SKM-1 treated with dmso at 0.1 percent for 144 hours (cell line): ENCODE results near the gene ZNF726.
"Not testable (repeated sequence)": the region's sequence is repeated elsewhere in the genome, so short reads cannot be mapped to it uniquely, and the experiment has no call there.

Source experiments
- DNase-seq: peaks from one replicate; lab custom pipeline; 2025; ENCODE audit not compliant: unreplicated experiment; lab: John Stamatoyannopoulos, UW

The ZNF726 gene

DNA sequence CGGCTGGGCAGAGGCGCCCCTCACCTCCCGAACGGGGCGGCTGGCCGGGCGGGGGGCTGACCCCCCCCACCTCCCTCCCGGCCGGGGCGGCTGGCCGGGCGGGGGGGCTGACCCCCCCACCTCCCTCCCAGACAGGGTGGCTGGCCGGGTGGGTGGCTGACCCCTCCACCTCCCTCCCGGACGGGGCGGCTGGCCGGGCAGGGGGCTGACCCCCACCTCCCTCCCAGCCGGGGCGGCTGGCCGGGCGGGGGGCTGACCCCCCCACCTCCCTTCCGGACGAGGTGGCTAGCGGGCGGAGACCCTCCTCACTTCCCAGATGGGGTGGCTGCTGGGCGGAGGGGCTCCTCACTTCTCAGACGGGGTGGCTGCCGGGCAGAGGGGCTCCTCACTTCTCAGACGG is 22.3 kb downstream of the ZNF726 start:
- DNase-seq: not testable (repeated sequence)

- no peak for DNase-seq
Measured at GRCh38 chr19:23943411-23943810, 28.7 kb downstream of the ZNF726 start.

DNA sequence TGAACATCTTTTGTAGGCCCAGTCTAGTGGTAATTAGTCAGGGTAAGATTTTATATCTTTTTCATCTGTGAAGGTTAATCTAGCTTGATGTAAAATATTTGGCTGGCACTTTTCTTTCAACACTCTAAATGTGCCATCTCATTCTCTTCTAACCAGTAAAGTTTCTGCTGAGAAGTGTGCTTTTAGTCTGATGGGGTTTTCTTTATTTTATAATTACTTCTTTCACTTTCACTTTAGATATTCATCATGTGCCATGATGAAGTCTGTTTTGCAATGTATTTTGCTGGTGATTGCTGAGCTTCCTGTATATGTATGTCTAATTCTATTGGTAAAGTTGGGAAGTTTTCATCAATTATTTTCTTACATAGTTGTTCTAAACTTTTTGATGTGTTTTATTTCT is 31.9 kb downstream of the ZNF726 start:
- no peak for DNase-seq

GRCh38 chr19:23949611-23950010 is 34.9 kb downstream of the ZNF726 start:
- DNase-seq: no peak

DNA sequence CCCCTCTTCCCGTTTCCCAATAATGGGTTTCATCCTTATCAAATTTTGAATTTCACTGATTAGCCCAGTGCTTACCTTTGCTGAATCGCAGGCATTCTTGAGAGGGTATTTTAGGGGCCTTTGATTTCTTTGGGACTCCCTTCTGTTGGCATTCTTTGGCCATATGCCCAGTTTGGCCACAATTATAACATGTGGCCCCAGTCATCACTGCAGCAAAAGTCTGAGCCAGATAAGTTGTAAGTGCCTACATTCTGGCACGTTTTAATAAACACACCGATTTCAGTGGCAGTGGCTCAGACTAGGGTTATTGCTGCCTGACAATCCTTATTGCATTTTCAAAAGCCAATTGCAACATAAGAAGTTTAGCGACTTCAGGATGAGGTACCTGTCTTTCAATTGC is 41.4 kb downstream of the ZNF726 start:
- DNase-seq: no peak

GRCh38 chr19:23957660-23958281 is 43.1 kb downstream of the ZNF726 start:
- no peak for DNase-seq

DNA sequence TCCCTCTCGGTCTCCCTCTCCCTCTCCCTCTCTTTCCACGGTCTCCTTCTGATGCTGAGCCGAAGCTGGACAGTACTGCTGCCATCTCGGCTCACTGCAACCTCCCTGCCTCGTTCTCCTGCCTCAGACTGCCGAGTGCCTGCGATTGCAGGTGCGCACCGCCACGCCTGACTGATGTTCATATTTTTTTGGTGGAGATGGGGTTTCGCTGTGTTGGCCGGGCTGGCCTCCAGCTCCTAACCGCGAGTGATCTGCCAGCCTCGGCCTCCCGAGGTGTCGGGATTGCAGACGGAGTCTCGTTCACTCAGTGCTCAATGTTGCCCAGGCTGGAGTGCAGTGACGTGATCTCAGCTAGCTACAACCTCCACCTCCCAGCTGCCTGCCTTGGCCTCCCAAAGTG is 48.7 kb downstream of the ZNF726 start:
- DNase-seq: not testable (repeated sequence)

- not testable (repeated sequence) for DNase-seq
Measured at GRCh38 chr19:23963881-23964280, 49.2 kb downstream of the ZNF726 start.

DNA sequence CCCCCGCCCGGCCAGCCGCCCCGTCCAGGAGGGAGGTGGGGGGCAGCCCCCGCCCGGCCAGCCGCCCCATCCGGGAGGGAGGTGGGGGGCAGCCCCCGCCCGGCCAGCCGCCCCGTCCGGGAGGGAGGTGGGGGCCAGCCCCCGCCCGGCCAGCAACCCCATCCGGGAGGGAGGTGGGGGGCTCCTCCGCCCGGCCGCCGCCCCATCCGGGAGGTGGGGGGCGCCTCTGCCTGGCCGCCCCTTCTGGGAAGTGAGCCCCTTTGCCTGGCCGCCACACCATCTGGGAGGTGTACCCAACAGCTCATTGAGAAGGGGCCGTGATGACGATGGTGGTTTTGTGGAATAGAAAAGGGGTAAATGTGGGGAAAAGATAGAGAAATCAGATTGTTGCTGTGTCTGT is 49.6 kb downstream of the ZNF726 start:
- DNase-seq: not testable (repeated sequence)

DNA sequence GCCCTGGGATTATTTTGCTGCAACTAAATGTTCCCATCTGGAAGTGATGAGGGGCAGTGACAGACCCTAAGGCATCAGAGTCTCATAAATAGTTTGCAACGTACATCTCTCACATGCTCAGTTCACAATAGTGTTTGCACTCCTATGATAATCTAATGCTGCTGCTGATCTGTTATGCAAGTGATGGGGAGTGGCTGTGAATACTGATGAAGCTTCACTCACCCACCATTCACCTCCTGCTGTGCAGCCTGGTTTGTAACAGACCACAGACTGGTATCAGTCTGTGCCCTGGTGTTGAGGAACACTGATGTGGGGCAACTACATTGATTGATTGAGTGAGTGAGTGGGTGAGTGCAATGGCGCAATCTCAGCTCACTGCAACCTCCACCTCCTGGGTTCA is 54.9 kb downstream of the ZNF726 start:
- DNase-seq: no peak

DNA sequence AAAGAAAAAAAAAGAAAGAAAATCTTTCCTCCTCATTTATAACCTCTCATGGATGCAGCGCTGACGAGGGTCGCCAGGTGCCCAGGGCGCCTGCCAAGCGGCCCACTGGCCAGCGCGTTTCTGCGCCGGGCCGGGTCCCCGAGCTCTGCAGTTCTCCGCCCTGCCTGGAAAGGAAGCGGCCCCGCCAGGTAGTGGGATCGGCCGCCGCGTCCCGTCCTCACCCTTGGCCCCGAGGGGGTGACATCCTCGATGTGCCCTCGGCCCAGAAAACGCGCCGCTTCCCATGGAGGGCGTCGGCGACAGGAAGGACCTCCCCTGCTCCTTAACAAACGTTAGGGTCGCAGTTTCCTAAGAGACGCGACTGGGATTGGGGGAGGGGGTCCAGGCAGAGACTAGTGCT is 56.9 kb downstream of the ZNF726 start:
- DNase-seq: no peak

GRCh38 chr19:23972161-23972560 is 57.5 kb downstream of the ZNF726 start:
- DNase-seq: no peak

DNA sequence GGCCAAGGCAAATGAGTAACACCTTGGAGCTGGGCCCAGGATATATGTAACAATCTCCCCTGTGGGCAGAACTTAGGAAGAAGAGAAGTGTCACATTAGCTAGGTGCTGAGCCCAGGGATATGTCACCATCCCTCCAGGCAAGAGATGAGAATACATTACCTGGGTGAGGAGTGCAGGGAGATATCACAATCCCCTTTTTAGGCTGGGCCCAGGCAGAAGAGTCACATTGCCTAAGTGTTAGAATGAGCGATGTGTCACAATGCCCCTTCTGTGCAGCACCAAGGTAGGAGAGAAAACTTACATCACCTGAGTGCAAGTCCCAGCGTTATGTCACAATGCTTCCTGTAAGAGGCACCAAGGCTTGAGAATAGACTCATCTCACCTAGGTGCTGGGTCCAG is 60.3 kb downstream of the ZNF726 start:
- no peak for DNase-seq

- DNase-seq: not testable (repeated sequence)
Measured at GRCh38 chr19:23976631-23977030, 61.9 kb downstream of the ZNF726 start.

- not testable (repeated sequence) for DNase-seq
Measured at GRCh38 chr19:23977256-23977655, 62.6 kb downstream of the ZNF726 start.

DNA sequence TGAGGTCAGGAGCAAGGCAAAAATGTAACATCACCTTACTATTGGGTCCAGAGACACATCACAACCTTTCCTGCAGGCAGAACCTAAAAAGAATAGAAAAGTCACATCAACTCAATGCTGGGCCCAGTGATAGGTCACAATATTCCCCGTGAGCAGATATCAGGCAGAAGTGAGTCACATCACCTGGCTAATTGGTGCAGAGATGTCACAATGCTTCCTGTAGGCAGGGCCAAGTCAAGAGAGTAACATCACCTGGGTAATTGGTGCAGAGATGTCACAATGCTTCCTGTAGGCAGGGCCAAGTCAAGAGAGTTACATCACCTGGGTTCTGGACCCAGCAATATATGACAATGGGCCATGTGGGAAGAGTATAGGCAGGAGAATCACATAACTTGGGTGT is 63.4 kb downstream of the ZNF726 start:
- no peak for DNase-seq

- no peak for DNase-seq
Measured at GRCh38 chr19:23980805-23981204, 66.1 kb downstream of the ZNF726 start.

DNA sequence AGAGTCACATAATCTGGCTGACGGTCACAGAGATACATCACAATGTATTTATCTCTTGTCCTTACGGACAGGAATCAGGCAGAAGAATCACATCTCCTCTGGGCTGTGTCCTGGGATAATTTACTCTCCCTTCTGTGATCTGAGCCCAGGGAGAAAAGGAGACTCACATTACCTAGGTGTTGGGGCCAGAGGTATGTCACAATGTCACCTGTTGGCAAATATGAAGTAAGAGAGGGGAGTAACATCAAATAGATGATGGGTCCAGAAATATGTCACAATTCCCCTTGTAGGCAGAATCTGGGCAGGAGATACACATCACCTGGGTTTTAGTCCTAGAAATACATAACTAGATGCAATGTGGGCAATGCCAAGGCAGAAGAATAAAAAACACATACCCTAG is 67.2 kb downstream of the ZNF726 start:
- no peak for DNase-seq

GRCh38 chr19:23983406-23983805 is 68.7 kb downstream of the ZNF726 start:
- no peak for DNase-seq
